HG03175 (cell line): ENCODE data around the gene NACC2.
"Not testable (repeated sequence)": the region's sequence is repeated elsewhere in the genome, so short reads cannot be mapped to it uniquely, and the experiment has no call there.

ENCODE experiments used
- ATAC-seq: cut with Tn5 transposase; IDR thresholded peaks from one replicate; pipeline ENCODE4 v1.9.1; 2021; ENCODE audit warnings: mild to moderate bottlenecking, moderate library complexity; ENCODE audit not compliant: unreplicated experiment

The NACC2 gene

GRCh38 chr9:136082496-136083361 is 12.4 kb downstream of the NACC2 start:
- no peak for ATAC-seq

DNA sequence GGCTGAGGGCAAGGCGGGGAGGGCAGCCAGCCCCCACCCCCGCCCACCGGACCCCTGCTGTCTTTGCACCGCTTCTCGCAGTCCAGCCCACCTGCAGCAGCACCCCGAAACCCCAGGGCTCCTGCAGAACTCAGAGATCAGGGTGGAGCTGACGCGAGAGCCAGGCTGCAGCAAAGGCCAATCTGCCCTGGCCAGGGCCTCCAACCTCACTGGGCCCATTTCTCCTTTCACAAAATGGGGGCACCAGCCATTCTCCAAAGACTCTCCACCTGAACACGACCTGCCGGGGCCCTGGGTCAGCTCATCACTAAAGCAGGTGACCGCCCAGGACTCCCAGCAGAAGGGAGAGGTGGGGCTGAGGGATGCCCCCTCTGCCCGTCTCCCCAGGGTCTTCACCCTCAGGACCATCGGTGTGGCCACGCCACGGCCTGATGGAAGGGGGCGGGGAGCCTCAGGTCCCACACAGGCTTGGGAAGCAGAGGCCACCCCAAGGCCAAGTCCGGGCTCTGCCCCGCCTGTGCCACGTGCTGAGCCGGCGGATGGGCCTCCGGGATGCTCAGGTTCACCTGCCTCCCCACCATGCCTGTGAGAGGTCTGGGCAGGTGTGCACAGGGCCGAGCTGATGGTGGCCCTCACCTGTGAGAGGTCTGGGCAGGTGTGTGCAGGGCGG is 13.1 kb downstream of the NACC2 start:
- no peak for ATAC-seq

- ATAC-seq = no peak
These were observed 13.8 kb downstream of the NACC2 start for GRCh38 chr9:136081113-136081825.

DNA sequence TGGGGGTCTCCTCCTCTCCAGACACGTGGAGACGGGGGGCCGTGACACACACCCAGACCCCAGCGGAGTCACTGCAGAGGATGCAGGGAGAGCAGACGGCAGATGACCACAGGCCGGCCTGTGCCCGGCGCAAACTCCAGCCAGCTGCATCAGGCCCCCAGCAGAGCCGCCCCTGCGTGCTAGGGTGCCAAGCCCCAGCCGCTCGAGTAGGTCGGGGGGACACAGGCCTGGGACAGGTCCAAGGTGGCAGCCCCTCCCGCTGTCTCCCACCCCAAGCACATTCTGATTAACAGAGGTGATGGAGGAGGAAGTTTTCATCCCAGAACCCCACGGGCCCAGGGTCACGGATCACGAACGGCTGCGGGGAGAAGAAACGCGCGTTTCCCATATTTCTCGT is 14.4 kb downstream of the NACC2 start:
- no peak for ATAC-seq

DNA sequence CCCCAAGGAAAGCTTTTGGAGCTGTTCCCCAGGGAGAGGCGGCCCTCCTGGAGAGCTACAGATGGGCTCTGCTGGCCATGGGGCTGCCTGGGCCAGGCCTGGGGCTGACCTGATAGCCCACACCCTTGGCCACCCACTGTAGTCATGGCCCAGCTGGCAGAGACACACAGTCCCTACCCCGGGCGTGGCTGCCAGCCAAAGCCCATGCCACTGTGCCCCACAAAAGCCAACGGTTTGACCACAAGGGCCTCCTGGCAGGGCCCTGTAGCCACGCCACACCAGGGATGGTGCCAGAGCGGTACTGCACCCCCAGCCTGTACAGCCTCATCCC is 15.2 kb downstream of the NACC2 start:
- ATAC-seq = no peak

DNA sequence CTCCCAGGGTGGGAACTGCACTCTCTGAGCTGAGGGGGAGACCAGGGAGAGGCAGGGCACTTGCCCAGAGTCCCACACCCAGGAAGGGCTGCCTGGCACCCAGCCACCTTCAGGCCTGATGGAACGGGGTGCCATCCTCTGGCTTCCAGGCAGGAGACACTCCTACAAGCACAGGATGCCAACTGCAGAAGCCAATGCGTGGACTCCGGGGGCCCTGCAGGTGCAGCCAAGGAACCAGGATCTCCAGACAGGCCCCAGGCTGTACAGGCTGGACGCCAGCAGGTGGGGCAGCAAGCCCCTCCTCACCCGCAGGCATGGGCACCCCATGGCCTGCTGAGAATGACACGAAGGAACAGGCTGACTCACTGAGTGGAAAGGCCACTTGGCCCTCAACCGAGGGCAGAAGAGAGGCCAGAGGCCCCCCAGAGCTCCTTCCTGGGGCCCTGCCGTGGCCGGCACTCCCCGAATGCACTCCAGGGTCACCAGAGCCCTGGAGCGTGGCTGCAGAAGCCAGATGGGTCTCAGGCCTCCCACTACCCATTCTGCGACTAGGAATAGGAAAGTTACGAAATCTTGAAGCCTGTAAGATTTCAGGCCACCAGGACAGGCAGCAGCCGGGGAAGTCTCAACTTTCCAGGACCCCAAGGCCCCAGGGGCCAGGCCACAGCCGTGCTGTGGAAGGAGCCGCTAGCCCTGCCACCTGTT is 15.7 kb downstream of the NACC2 start:
- ATAC-seq = no peak

DNA sequence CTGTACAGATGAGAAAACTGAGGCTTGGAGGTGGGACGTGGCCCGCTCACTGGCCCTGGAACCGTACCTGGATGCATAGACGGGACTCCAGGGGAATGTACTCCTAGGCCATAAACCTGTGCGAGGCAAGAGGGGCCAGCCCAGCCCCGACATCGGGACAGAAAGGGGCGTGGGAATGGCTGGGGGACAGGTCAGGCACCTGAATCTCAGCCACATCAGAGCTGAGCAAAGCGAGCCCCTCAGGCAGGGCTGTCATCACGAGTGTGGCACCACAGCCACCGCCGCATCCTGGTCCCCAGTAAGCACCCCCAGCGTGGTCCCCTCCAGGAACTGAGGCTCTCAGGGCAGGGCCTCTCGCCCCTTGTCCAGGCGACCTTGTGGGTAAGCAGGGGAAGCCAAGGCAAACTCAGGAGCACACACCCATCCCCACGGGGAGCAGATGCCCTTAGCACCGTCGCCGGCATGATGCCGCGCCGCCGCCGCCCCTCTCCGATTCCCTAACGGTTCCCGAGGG is 16.5 kb downstream of the NACC2 start:
- ATAC-seq = no peak

DNA sequence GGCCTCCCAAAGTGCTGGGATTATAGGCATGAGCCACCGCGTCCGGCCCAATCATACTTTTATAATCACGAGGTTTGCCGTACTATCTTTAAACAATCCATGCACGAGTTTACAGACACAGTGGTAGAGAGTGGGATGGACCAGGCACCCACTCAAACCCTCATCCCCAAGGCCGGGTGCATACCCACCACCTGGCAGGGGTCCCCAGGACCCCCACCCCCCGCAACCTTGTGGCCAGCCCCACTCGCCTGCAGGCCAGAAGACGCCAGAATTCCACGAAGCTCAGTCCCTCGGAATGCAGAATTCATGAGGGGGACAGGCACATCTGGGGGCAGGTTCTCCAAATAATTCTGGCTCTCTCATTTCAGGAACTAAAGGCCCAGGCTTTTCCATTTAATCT is 17.1 kb downstream of the NACC2 start:
- no peak for ATAC-seq

- no peak for ATAC-seq
These were observed 17.6 kb downstream of the NACC2 start for GRCh38 chr9:136077491-136077890.

- ATAC-seq = no peak
These were observed 19.0 kb downstream of the NACC2 start for GRCh38 chr9:136075881-136076678.

DNA sequence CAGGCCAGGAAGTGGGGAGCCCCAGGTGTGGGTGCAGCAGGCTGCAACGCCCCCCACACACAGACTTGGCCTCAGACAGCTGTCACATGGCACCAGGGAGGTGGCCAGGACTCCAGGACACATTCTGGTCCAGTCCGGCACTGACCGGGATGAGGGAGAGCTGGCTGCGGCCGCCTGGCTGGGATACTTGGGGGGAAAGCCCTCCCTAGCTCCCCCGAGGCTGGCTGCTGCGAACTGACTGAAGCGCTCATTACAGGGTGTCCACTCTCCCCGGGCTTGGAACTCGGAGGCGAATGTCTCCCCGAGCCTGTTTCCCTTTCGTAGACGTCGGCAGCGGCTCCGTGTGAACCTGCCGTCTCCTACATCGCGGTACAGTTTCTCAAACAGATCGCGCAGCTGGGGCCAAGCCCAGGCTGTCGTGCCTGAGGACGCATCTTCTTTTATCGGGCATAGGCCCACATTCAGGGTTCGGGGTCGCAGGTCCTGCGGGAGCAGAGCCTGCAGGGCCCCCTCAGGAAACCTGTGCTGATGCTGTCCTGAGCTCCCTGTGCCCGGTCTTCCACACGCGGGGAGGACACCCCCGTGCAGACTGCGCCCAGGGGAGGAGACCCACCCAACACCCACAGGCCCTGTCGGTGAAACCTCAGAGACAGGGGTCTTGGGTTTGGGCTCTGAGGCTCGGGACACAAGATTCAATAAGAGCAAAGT is 19.8 kb downstream of the NACC2 start:
- no peak for ATAC-seq

DNA sequence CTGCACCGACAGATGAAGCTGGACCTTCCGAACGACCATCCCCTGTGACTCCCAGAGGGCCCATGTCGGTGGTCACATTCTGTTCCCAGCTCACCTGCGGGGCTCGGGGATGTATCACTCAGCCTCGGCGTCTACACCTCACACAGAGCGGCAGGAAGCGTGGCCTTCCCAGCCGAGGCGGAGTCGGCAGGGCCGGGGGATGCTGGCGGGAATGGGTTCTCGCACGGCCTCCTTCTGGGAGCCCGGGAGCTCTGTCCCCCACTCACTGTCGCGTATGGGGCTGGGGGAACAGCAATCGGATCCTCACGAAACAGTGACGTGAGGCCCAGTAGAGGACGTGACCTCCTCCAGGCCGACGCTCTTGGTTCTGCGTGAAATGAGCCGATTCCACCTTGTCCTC is 20.4 kb downstream of the NACC2 start:
- ATAC-seq = no peak

DNA sequence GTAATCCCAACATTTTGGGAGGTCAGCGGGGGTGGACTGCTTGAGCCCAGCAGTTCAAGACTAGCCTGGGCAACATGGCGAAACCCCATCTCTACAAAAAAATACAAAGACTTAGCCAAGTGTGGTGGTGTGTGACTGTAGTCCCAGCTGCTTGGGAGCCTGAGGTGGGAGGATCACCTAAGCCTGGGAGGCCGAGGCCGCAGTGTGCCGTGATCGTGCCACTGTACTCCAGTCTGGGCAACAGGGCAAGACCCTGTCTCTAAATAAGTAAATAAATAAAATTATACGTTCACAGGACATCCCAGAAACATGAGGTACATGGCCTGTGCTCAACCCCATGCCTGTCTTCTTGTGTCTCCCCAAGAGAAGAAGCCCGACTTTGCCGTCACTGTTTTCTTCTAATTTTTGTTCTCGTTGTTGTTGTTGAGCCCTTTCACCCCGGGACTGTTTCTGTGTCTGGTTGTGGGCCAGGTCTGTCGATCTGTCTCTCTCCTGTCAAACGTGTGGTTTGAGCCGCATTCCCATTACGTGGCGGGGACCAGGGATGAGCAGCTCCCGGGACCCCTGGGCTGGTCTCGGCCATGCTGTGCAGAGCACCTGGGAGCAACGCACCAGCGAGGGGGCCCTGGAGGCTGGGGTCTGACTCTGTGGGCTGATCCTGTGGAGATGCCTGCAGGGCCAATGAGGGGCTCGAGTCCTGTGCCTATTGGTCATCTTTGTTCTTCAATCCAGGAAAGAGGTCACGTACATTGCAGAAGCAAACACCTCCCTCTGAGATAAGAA is 32.2 kb downstream of the NACC2 start:
- ATAC-seq = no peak

DNA sequence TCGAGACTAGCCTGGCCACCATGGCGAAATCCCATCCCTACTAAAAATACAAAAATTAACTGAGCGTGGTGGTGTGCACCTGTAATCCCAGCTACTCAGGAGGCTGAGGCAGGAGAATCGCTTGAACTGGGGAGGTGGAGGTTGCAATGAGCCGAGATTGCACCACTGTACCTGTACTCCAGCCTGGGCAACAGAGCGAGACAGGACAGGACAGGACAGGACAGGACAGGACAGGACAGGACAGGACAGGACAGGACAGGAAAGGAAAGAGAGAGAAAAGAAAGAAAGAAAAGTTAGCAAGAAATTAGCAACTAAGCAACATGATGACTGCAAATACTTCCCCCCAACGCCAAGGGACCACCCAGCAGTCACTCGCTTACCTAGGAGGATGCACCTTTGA is 33.2 kb downstream of the NACC2 start:
- ATAC-seq = not testable (repeated sequence)

GRCh38 chr9:136061405-136061804 is 33.7 kb downstream of the NACC2 start:
- ATAC-seq = no peak

DNA sequence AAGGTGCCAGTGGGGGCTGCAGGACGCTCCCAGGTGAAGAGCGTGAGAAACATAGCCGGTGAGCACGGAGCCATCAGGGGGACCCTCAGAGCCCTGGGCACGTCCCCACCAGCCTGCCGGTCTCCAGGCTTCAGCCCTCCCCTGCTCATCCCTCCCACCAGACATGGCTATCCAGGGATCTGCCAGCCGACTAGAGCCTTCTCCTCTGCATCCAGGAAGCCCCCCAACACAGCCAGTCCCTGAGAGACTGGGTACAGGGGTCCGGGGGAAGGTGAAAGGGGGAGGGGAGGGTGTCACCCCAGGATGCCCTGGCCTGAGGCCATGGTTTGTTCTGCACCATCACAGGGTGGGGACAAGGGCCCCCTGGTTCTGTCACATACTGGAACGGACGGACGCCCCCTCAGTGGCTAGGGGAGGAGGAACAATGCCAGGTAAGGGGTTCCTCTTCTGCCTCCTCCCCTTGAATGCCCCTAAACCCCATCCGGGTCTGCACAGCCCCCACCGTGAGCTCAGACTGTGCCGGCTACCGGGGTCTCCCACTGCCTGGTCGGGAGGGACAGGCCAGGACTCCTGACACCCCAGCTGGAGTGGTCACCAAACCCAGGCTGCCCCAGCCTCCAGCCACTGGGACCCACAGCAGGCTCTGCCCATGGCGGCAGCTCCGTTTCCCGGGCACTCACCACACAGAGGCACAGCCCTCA is 34.3 kb downstream of the NACC2 start:
- no peak for ATAC-seq

DNA sequence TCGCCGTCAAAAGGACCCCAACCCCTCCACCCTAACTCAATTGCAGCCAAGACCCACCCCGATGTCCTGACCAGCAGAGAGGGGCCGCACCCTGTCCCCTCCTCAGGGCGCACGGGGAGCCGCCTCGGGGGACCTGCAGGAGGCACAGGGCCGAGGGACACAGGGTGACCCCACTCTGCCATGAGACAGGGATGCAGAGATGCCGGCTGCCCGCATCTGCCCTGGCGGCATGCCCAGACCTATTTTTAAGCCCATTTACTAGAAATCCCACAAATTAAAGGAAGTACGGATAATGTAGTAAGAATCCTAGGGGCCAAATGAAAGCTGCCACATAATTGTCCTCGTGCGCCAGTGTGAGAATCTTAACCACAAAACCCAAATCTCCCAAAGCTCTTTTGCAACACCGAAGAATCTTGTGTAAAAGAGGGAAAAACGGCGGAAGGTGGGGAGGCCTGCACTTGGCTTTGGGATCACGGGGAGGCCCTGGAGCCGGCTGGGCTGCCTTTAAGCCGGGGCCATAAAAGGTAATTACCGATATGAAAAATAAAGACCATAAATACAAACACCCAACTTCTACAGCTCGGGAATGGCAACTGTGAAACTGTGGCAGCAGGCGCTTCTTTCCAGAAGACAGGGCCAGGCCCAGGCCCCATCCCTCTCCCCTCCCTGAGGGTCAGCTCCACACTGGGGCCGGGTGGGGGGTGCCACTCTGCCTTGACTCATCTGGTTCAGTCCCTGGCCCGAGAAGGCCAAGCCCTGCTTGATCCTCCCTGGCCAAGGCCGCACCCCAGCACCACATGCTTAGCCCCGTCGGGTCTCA is 35.0 kb downstream of the NACC2 start:
- no peak for ATAC-seq
